Astrocyte of the spinal cord (primary cell): ENCODE data around the gene MAP4K1.

Source experiments
- DNase-seq: peaks from one replicate; pipeline ENCODE4 v3.0.0; 2011; ENCODE audit warnings: low read depth, low spot score
- H3K4me3 ChIP-seq: 2 replicates; pipeline ENCODE4 v1.5.1; 2011; ENCODE audit warnings: low read depth, mild to moderate bottlenecking, low read length, moderate library complexity
- in situ Hi-C: cut with HindIII; loops from 2 replicates; pipeline ENCODE4 v1.10.0; 2017; ENCODE audit warnings: low sequenced_read_pairs
- TF ChIP-seq, protein P1 (sequence below): IDR thresholded peaks from 2 replicates; pipeline ENCODE4 v1.5.1; 2012; ENCODE audit warnings: low read depth, mild to moderate bottlenecking, low read length, inconsistent platforms

The MAP4K1 gene

DNA sequence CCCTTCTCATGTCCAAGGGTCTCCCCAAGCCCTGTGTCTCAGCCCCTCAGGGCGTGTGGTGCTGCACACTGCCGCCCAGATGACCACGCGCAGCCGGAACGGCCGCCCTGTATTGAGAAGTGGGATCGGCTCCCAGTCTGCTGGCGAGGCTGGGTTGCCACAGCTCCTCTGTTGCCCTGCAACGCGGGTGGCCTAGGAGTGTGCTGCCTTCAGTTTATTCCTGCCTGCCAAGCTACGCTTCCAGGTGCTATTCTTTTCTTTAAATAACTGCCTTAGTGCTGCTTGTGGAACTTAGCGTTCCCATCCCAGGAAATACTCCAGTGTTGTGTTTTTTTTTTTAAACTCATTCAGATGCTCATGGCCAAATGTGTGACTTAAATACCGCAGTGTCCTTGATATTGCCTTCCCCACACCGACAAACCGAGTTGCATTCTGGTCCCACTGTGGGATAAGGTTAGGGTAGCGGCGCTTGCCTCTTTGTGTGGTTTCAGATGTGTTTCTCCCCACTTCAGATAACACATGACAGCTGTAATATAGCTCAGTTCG is 46.3 kb upstream of the MAP4K1 start:
- DNase-seq = no peak
- TF ChIP-seq, protein P1, sequence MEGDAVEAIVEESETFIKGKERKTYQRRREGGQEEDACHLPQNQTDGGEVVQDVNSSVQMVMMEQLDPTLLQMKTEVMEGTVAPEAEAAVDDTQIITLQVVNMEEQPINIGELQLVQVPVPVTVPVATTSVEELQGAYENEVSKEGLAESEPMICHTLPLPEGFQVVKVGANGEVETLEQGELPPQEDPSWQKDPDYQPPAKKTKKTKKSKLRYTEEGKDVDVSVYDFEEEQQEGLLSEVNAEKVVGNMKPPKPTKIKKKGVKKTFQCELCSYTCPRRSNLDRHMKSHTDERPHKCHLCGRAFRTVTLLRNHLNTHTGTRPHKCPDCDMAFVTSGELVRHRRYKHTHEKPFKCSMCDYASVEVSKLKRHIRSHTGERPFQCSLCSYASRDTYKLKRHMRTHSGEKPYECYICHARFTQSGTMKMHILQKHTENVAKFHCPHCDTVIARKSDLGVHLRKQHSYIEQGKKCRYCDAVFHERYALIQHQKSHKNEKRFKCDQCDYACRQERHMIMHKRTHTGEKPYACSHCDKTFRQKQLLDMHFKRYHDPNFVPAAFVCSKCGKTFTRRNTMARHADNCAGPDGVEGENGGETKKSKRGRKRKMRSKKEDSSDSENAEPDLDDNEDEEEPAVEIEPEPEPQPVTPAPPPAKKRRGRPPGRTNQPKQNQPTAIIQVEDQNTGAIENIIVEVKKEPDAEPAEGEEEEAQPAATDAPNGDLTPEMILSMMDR = no peak
- in situ Hi-C loops = no loop called here
- no peak overlapping the region for H3K4me3 ChIP-seq

DNA sequence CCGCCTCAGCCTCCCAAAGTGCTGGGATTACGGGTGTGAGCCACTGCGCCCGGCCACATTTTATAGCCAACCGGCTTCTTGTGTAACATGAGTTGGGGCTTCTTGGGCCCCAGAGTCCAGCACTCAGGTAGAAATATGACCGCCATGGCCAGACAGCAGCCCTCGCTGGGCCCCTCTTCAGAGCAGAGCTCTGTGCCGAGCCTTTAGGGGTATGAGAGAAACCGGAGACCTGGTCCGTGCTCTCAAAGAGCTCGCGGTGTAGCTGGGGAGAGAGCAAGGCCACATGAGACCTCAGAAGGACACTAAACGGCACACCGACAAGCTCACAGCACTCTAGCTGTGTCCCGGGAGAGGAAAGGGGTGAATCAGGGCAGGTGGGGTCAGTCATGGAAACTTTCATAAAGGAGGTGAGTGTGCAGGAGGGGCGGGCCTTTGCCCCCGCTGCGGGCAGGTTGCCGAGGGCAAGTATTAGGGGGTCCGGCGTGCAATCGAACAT is 45.5 kb upstream of the MAP4K1 start:
- in situ Hi-C loops = no loop called here

DNA sequence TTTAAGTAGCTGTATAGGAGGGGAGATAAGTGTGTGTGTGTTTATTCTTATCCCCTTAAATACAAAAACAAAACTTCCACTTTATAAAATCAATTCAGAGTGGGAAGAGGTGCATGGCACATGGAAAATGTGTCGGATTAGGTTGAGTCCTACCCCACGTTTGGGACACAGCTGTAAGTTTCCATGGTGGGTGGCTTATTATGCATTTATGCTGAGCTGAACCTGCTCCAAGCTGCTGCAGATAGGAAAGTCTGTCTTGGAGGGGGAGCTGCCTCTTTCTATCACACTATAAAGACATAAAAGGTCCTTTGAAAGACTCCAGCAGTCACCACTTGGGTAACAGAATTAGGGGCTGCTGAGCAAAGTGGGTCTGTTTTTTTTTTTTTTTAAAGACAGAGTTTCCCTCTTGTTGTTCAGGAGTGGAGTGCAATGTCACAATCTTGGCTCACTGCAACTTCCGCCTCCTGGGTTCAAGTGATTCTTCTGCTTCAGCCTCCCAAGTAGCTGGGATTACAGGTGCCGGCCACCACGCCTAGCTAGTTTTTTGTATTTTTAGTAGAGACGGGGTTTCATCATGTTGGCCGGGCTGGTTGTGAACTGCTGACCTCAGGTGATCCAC is 44.9 kb upstream of the MAP4K1 start:
- no peak for DNase-seq
- TF ChIP-seq, protein P1 = no peak
- in situ Hi-C loops = no loop called here
- no peak overlapping the region for H3K4me3 ChIP-seq

More for the DNA sequence above, 45.5 kb upstream of the MAP4K1 start:
- no peak overlapping the region for H3K4me3 ChIP-seq
- no peak for DNase-seq
- TF ChIP-seq, protein P1 = no peak

DNA sequence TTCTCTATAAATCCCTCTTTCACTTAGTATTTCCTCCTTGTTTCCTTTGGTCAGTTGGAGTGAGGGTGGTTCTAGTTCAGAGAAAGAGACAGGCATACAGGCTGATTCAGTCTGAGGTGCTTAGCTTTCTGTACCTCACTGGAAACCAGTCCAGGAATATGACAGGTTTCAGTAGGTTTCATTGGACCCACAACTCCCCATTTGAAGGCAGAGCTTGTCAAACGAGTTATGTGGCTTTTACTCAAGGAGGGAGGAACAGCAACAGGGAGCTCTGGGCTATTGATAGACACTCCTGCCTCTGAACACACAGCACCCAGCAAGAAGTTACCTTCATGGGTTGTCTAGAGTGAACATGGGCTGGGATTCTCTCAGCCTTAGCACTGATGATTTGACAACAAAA is 44.2 kb upstream of the MAP4K1 start:
- no peak overlapping the region for H3K4me3 ChIP-seq
- DNase-seq = no peak
- TF ChIP-seq, protein P1 = no peak
- in situ Hi-C loops = no loop called here

DNA sequence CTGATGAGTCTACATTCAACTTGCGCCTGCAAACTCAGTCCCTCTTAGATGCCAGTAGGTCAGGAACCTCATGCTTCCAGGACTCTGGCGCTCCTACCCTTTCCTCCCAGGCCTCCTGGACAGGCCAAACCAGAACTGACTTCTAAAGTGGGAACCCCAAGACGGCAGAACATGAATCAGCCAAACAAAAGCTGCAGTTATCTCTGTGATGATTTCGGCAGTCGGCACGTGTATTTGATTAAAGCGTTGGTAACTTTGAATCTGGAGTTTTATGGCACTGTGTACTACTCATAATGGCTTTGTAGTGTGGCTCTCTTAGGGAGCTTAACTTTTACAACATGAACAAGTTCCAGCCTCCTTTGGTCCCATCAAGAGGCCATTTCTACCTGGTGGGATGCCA is 43.4 kb upstream of the MAP4K1 start:
- DNase-seq = no peak
- TF ChIP-seq, protein P1 = no peak
- in situ Hi-C loops = no loop called here

DNA sequence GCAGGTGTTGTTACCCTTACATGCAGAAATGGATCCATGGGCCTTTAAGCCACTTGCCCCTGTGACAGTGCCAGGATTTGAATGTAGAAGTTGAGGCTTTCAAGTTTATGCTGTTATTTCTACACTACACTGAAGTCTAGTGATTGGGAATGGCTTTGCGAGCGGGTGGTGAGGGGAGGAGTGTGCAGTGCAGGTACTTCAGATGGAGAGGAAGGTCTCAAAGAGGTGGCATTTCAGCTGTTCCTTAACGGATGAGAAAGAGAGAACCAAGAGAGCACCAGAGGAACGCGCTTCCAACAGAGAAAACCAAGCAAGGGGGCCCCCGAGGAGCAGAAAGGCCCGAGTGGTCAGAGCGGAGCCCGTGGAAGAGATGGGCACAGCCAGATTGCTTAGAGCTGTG is 43.0 kb upstream of the MAP4K1 start:
- no peak for DNase-seq
- no peak overlapping the region for H3K4me3 ChIP-seq
- TF ChIP-seq, protein P1 = no peak
- in situ Hi-C loops = no loop called here

More for the DNA sequence above, 43.4 kb upstream of the MAP4K1 start:
- no peak overlapping the region for H3K4me3 ChIP-seq
